Right renal cortex interstitium (tissue), 3 donors: ENCODE results near the gene CTNNAL1. TPM values are rescaled to one million over a fixed set of nuclear protein-coding genes. Genes with fewer than 3 reads are reported as not detected.

Experiments
- polyA plus RNA-seq, 3 donors: library from polyadenylated mRNA; unstranded; fragments of 120-200 nt; gene quantifications; one replicate each; pipeline ENCODE4 v1.2.1, GENCODE V29; 2013; ENCODE audit not compliant: insufficient read length in 3 of 3

CTNNAL1 gene
- polyA plus RNA-seq, 3 donors: 69.7 to 80.8 (median 69.9) TPM

Other genes with a start within 250 kb of the CTNNAL1 start
- gene ACTL7B, start 157.5 kb downstream of the CTNNAL1 start, polyA plus RNA-seq: not detected
- not detected for gene ACTL7A, start 151.2 kb downstream of the CTNNAL1 start, polyA plus RNA-seq
- 10 to 100 TPM; 42.4 to 45.0 (median 42.8) TPM for gene ELP1, start 79.4 kb downstream of the CTNNAL1 start, polyA plus RNA-seq
- gene ABITRAM, start 79.1 kb downstream of the CTNNAL1 start, polyA plus RNA-seq: 10 to 100 TPM; 30.1 to 33.2 (median 31.0) TPM
- gene TMEM245, start 106.4 kb upstream of the CTNNAL1 start, polyA plus RNA-seq: 10 to 100 TPM; 65.9 to 70.3 (median 69.0) TPM
- 1 to 10 TPM; 2.2 to 3.7 (median 3.1) TPM for gene FRRS1L, start 153.8 kb upstream of the CTNNAL1 start, polyA plus RNA-seq